ENCODE measurements around the gene NFASC.

Gene NFASC

GRCh38 chr1:204959836-204960235 lies 89.2 kb downstream of the NFASC start:
- no peak for DNase-seq (ENCODE audit: low read depth)

- no peak for DNase-seq (ENCODE audit: low read depth)
Measured at GRCh38 chr1:204960306-204961125, 89.9 kb downstream of the NFASC start.

- no peak for DNase-seq (ENCODE audit: low read depth)
Measured at GRCh38 chr1:204961765-204962419, 91.2 kb downstream of the NFASC start.

- no peak for DNase-seq (ENCODE audit: low read depth)
Measured at GRCh38 chr1:204962742-204963632, 92.3 kb downstream of the NFASC start.

GRCh38 chr1:204967451-204967850 lies 96.8 kb downstream of the NFASC start:
- no peak for DNase-seq (ENCODE audit: low read depth)

GRCh38 chr1:204968135-204968534 lies 97.5 kb downstream of the NFASC start:
- DNase-seq (ENCODE audit: low read depth) = no peak

- no peak for DNase-seq (ENCODE audit: low read depth)
Measured at GRCh38 chr1:204968951-204969350, 98.3 kb downstream of the NFASC start.

- no peak for DNase-seq (ENCODE audit: low read depth)
Measured at GRCh38 chr1:204970937-204971336, 100.3 kb downstream of the NFASC start.

- DNase-seq (ENCODE audit: low read depth) = no peak
Measured at GRCh38 chr1:204971517-204972336, 101.1 kb downstream of the NFASC start.

GRCh38 chr1:204972426-204972825 lies 101.8 kb downstream of the NFASC start:
- no peak for DNase-seq (ENCODE audit: low read depth)

GRCh38 chr1:204973449-204973848 lies 102.8 kb downstream of the NFASC start:
- no peak for DNase-seq (ENCODE audit: low read depth)

GRCh38 chr1:204974327-204974726 lies 103.7 kb downstream of the NFASC start:
- no peak for DNase-seq (ENCODE audit: low read depth)

GRCh38 chr1:204975021-204975420 lies 104.4 kb downstream of the NFASC start:
- DNase-seq (ENCODE audit: low read depth) = no peak

- DNase-seq (ENCODE audit: low read depth) = no peak
Measured at GRCh38 chr1:204975568-204976235, 105.0 kb downstream of the NFASC start.

- DNase-seq (ENCODE audit: low read depth) = no peak
Measured at GRCh38 chr1:204976646-204977045, 106.0 kb downstream of the NFASC start.

- DNase-seq (ENCODE audit: low read depth) = no peak
Measured at GRCh38 chr1:204977318-204977717, 106.7 kb downstream of the NFASC start.

- no peak for DNase-seq (ENCODE audit: low read depth)
Measured at GRCh38 chr1:204978782-204979181, 108.1 kb downstream of the NFASC start.

GRCh38 chr1:204979306-204979705 lies 108.6 kb downstream of the NFASC start:
- DNase-seq (ENCODE audit: low read depth) = no peak

GRCh38 chr1:204979891-204980649 lies 109.4 kb downstream of the NFASC start:
- DNase-seq (ENCODE audit: low read depth) = no peak

GRCh38 chr1:204980840-204981405 lies 110.3 kb downstream of the NFASC start:
- DNase-seq (ENCODE audit: low read depth) = no peak
